Measurements from ENCODE around the gene MOSPD3.
"Not testable (repeated sequence)": the region's sequence is repeated elsewhere in the genome, so short reads cannot be mapped to it uniquely, and the experiment has no call there.

Gene MOSPD3, protein sequence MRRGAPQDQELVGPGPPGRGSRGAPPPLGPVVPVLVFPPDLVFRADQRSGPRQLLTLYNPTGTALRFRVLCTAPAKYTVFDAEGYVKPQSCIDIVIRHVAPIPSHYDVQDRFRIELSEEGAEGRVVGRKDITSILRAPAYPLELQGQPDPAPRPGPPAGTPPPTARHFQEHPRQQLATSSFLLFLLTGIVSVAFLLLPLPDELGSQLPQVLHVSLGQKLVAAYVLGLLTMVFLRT

DNA sequence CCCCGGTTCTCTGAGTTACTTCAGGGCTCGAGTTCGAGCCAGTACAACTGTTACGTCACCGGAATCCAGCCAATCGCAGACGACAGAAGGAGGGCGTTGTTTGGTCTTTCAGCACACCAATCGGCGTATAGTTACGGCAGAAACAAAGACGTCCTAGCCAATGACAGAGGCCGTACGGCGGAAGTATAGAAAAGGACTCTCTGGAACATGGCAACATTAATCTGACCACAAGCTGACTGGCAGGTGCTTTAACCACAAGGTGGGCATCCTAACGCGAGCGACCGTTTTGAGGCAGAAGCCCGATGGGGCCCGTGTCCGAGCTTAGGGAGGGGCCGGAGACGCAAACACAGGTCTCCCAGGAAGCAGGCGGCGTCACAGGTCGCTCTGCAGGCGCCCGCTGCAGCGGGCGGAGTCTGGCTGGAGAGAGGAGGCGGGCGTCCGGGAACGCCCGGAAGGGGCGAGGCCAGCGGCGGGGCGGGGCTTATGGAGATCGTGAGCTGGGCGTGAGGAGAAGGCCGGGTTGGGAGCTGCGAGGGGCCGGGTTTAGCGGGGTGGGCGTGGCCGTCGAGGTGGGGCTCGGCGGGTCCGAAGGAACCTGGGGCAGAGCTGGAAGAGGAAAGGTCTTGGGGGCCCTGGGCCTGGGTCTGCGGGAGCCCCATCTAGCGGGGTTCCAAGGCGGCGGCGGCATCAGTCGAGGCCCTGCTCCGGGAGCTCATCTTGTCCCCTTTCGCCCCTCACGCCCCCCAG, at the start of gene MOSPD3:
Gene MOSPD3 (plus strand): TSS at position 558 of the 747 bp plus-strand sequence. CDS start 252 bp downstream, outside the sequence.
- Mint-ChIP-seq H3K4me3 (peak within 1 kb of the TSS; percentile 99 to 100), H3K4me1 (peaks cover 22% of the 10 kb centered on the region), H3K9me3 (no peaks in the 10 kb centered on the region), H3K27me3 (no peaks in the 10 kb centered on the region), H3K27ac (peak within 1 kb of the TSS; percentile 97 to 99)
- ATAC-seq, result peak; percentile 95
- DNase-seq, result peak; percentile 98 to 99

DNA sequence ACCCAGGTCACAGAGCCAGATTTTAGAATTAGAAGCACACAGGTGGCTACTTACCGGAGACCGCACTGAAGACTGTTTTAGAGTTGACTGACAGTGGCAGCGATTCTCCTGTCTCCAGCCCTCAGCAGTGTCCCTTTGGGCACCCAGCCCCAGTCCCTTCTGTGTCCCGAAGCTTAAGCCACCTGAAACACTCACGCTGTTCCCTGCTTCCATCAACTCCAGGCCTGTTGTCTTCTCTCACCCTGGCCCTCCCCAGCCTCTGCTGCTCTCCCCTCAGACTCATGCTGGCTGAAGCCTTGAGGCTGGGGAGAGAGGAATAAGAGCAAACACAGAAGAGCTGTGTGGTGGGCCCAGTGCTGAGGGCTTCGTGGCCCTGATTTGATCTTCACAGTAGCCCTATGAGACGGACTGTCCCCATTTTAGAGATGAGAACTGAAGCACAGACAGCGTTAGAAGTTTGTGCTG, 49.2 kb upstream of the MOSPD3 start:
- H3K9me3 Mint-ChIP-seq, result no peaks in the 10 kb centered on the region
- no peak overlapping the region for H3K27ac Mint-ChIP-seq
- no peak for DNase-seq
- H3K4me3 Mint-ChIP-seq, result no peak overlapping the region
- ATAC-seq, result no peak
- H3K4me1 Mint-ChIP-seq, result peaks cover 40% of the 10 kb centered on the region
- H3K27me3 Mint-ChIP-seq, result no peaks in the 10 kb centered on the region

DNA sequence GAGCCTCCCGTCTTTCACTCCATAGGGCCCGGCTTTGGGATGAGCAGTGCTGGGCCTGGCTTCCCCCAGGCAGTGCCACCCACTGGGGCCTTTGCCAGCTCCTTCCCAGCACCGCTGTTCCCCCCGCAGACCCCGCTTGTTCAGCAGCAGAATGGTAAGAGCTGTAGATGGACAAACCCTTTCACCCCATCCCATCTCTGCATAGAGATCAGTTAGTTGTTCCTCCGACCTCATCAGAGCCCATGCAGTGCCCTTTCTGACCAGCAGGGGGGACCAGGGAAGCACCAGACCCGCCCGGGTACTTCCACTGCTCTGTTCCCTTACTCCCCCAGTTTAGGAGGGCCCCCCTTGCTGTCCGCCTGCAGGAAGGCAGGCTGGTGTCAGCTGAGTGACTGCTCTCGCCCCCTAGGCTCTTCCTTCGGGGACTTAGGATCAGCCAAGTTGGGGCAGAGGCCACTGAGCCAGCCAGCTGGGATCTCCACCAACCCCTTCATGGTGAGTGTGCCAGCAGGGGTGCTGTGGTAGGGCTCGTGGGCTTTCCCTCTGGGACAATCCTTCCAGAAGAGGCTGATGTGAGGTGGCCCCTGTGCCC, 48.4 kb upstream of the MOSPD3 start:
- no peak overlapping the region for H3K4me3 Mint-ChIP-seq
- peak; percentile 74 for ATAC-seq
- peak; percentile 78 to 79 for DNase-seq
- no peaks in the 10 kb centered on the region for H3K27me3 Mint-ChIP-seq
- no peak overlapping the region for H3K27ac Mint-ChIP-seq
- H3K9me3 Mint-ChIP-seq, result no peaks in the 10 kb centered on the region
- peaks cover 44% of the 10 kb centered on the region for H3K4me1 Mint-ChIP-seq

DNA sequence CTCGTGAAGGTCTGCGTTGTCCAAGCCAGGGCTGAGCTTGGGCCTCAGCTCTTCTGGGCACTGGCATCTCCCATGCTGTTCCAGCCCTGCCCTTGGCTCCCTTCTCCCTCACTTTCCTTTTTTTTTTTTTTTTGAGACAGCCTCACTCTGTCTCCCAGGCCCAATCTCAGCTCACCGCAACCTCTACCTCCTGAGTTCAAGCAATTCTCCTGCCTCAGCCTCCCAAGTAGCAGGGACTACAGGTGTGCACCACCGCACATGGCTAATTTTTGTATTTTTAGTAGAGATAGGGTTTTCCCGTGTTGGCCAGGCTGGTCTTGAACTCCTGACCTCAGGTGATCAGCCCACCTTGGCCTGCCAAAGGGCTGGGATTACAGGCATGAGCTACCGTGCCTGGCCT, 47.9 kb upstream of the MOSPD3 start:
- not testable (repeated sequence) for H3K27ac Mint-ChIP-seq

DNA sequence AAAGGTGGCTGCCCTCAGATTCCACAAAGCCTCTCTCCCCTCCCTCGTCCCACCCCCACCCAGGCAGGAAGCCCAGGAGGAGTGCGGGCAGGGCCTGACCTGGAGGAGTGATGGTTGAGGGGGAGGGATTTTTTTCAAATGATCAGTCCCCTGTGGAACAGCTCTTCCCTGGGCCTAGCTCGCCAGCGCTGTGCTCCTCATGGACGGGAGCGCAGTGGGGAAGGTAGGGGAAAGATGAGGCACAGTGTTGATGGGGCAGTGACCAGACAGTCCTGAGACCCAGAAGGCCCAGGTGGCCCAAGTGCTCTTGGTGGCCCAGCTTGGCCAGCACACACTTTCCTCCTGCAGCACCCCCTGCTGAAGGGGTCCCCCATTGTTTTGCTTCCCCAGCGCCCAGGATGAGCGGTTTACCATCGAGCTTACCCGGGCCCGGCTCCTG, 47.2 kb upstream of the MOSPD3 start:
- Mint-ChIP-seq H3K4me3 (no peak overlapping the region), H3K27me3 (no peaks in the 10 kb centered on the region), H3K27ac (no peak overlapping the region), H3K4me1 (peaks cover 44% of the 10 kb centered on the region), H3K9me3 (no peaks in the 10 kb centered on the region)
- DNase-seq (no peak), ATAC-seq (no peak)

More for the DNA sequence above, 47.9 kb upstream of the MOSPD3 start:
- peaks cover 44% of the 10 kb centered on the region for H3K4me1 Mint-ChIP-seq
- H3K9me3 Mint-ChIP-seq, DNase-seq, H3K4me3 Mint-ChIP-seq, ATAC-seq, H3K27me3 Mint-ChIP-seq: not testable (repeated sequence)

DNA sequence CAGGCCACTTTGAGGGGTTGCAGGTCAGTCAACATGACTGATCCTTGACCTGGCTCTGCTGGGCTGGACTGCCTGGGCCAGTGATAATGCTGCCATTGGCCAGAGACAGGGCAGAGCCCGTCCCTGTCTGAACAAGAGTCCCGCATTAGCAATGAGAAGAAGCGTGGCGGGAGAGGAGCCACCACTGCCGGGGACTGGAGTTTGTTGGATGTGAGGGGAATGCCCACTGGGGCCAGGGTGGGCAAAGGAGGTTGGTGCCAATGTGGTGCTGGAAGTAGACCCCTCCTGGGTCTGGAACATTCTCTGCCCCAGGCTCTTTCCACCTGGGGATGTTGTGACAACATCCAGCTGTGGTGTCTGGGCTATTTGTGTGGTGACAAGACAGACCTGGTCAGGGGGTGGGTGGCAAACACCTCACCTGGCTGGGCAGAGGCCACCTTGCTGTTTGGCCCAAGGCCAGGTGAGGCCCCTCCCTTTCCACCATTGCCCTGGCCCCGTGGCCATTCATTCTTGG, 46.3 kb upstream of the MOSPD3 start:
- H3K4me1 Mint-ChIP-seq, result peaks cover 54% of the 10 kb centered on the region
- H3K9me3 Mint-ChIP-seq, result no peaks in the 10 kb centered on the region
- DNase-seq, result no peak
- no peak overlapping the region for H3K4me3 Mint-ChIP-seq
- no peaks in the 10 kb centered on the region for H3K27me3 Mint-ChIP-seq
- peak overlapping the region in 1 of 2 donors; percentile 61 for H3K27ac Mint-ChIP-seq
- no peak for ATAC-seq

DNA sequence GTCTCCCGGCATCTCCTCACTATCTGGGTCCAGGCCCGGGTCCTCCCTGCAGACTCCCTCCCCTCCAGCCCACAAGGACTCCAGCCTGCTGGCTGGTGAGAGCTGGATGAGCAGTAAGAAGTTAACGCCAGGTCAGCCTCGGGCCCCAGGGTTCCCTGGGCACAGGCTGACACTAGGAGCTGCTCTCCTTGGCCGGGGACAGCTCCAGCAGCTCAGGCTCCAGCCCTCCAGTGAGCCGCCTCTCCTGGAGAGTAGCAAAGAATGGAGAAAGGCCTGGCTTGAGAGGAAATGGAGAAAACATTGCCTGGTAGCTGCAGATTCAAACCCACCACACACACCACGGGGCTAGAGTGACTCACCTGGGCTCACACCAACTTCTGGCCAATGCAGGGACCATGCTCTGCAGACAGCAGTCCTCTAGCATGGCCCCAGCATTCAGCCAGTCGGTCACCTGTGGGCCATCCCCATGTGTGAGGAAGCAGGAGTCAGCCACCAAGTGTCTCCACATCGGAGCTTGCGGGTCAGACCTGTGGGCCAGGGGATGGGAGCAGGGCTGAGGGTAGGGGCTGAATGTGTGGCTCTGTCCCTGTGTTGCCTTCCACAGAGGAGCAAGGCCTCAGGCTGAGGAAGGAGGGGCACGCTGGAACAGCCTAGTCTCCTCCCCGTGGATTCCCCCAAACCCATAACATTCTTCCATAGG, 45.2 kb upstream of the MOSPD3 start:
- no peaks in the 10 kb centered on the region for H3K27me3 Mint-ChIP-seq
- peaks cover 65% of the 10 kb centered on the region for H3K4me1 Mint-ChIP-seq
- H3K4me3 Mint-ChIP-seq, result no peak overlapping the region
- DNase-seq, result no peak
- no peak for ATAC-seq
- H3K9me3 Mint-ChIP-seq, result no peaks in the 10 kb centered on the region
- H3K27ac Mint-ChIP-seq, result peak overlapping the region in 1 of 2 donors; percentile 73

DNA sequence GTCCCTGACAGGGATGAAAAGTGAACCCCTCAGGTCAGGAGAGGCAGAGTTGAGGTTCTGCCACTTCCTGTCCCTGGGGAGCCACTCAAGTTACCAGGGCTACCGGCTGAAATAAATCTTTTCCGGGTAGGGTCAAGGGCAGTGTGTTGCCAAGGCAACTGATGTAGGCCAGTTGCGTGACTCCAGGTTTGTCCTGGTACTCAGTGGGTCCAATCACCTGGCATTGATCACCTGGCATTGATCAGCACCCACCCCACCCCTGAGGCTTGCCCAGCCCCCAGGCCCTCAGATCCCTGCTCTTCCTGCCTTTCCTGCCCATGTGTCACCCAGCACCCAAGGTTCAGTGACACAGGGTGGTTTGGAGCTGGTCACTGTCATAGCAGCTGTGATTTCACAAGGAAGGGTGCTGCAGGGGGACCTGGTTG, 44.6 kb upstream of the MOSPD3 start:
- ATAC-seq (no peak), DNase-seq (no peak)
- Mint-ChIP-seq H3K27ac (peak overlapping the region; percentile 61 to 91), H3K4me3 (no peak overlapping the region), H3K27me3 (no peaks in the 10 kb centered on the region), H3K4me1 (peaks cover 70% of the 10 kb centered on the region), H3K9me3 (no peaks in the 10 kb centered on the region)

DNA sequence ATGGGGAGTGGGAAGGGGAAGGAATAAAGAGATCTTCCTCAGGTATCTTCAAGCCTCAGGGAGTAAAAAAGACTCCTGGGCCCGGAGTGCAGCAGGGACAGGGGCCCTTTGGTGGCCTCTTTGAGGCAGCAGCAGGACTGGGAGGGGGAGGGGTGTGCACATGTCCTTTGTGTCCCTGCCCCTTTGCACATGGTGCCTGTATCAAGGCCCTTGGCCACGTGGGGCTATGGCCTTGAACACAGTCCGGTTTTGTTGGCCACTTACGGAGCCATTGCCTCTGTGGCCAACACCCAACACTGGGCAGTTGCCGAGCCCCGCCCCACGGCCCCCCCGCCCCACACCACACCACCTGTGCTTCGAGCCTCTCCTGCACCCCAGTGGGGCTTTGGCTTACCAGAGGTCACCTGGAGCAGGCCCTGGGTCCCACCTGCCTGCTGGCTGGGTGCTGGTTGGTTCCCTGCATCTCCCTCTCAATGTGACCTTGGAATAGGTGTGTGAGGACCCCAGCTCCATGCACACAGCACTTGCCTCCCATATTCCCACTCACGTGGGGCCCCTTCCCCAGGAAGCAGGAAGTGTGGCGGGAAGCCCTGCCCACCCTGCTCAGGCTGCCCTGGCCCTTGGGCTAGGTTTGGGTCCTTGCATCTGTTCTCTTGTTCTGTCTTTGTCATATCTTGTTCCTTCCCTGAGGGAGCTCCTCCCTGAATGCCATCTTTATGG, 44.0 kb upstream of the MOSPD3 start:
- Mint-ChIP-seq H3K27me3 (no peaks in the 10 kb centered on the region), H3K4me3 (no peak overlapping the region), H3K4me1 (peaks cover 75% of the 10 kb centered on the region), H3K27ac (peak overlapping the region; percentile 61 to 91), H3K9me3 (no peaks in the 10 kb centered on the region)
- ATAC-seq (no peak), DNase-seq (no peak)

DNA sequence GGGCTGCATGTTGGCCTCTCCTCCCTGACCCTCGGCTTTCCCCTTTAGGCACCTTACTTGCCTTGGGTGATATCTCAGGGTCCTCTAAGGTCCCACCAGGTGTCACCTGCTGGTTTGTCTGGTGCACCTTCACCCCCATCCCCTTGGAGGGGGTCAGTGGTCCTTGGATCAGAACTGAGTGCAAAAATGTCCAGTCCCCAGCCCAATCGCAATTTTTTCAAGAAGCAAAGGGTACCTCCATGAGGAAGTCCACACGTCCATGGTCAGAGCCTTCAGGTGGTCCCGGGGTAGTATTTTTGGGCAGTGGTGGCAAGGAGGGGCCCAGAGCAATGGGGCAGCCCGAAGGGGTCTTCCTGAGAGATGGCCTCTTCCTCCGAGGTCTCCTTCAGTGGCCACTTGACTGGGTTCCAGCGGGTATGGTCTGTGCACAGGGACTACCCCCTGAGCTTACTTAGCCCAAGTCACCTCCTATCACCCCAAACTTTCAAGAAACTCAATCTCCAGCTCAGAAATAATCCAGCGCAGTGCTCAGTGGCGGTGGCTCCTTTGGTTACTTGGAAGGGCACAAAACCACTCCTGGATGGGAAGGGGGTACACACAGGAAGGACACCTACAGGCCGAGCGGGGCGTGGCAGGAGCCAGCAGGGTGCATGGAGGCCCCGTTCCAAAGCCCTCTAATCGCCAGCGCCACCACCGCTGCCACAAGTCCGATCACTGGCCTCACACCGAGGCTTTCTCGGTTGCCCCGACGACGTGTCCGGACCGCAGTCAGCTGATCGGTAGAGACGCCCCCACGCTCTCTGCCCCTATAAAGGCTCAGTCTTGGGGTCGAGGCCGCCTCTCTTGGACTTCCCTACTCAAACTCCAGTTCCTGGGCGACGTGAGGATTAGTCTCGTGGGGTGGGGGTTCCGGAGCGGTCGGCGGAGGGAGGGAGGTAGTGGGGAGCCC, 43.2 kb upstream of the MOSPD3 start:
- Mint-ChIP-seq H3K9me3 (no peaks in the 10 kb centered on the region), H3K4me3 (peak overlapping the region; percentile 55 to 75), H3K27me3 (no peaks in the 10 kb centered on the region), H3K4me1 (peaks cover 67% of the 10 kb centered on the region), H3K27ac (peak overlapping the region in 1 of 2 donors; percentile 76)
- ATAC-seq (peak; percentile 44), DNase-seq (peak; percentile 58 to 63)

DNA sequence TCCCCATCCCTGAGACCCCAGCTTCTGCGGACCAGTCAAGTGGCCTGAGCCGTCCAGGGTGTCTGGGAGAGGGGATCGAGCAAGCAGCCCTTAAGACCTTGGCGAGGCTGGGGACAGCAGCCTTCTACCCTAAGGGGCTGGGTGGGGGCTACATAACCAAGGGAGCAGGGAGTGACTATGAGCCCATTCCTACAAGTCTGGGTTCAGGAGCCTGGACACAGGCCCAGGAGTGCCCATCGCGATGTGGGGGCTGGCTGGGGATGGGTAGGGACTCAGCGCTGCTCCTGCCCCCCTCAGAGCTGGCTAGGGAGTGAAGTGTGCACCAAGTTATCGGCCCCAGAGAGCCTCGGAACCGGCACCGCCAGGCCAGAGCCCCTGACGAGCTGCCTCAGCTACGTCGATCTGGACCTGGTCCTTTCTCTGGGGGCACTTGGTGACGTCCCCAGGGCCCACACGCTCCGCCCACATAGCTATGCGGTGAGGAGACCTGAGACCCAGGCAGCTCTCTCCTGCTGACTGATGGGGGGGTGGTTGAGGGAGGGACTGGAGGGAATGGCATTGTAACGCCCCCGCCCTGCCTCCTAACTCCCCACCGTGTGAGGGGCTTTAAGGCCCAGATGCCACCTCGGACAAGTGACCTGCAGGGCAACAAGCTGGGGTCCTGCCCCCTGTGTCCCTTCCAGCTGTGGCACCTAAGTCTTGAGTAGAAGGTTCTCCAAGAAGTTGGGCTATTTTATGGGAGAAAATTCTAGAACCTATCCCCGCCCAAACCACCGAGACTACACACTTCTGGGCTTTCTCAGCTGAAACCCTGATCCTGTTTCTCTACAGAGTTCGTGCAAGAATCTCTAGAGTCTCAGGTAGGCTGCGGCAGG, 41.1 kb upstream of the MOSPD3 start:
- ATAC-seq (no peak), DNase-seq (peak in 1 of 2 donors; percentile 30)
- H3K27me3 Mint-ChIP-seq, result no peaks in the 10 kb centered on the region
- H3K27ac Mint-ChIP-seq, result peak overlapping the region in 1 of 2 donors; percentile 96
- H3K9me3 Mint-ChIP-seq, result no peaks in the 10 kb centered on the region
- H3K4me3 Mint-ChIP-seq, result peak overlapping the region in 1 of 2 donors; percentile 75
- H3K4me1 Mint-ChIP-seq, result peaks cover 79% of the 10 kb centered on the region

DNA sequence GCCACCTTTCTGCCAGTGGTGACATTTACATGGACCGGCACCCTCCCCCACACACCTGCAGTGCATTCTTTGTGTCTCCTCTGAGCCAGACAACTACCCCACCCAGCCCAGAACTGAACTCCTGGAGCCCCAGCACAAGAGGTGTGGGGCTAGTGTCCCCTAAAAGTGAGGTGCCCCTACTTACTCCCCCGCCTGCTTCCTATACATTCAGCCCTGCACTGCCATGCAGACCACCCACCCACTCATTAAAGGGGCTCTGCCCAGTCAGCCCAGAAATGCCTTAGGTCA, 40.6 kb upstream of the MOSPD3 start:
- peaks cover 79% of the 10 kb centered on the region for H3K4me1 Mint-ChIP-seq
- ATAC-seq (no peak), DNase-seq (no peak)
- peak overlapping the region in 1 of 2 donors; percentile 14 for H3K4me3 Mint-ChIP-seq
- H3K27me3 Mint-ChIP-seq, result no peaks in the 10 kb centered on the region
- peak overlapping the region in 1 of 2 donors; percentile 96 for H3K27ac Mint-ChIP-seq
- no peaks in the 10 kb centered on the region for H3K9me3 Mint-ChIP-seq

DNA sequence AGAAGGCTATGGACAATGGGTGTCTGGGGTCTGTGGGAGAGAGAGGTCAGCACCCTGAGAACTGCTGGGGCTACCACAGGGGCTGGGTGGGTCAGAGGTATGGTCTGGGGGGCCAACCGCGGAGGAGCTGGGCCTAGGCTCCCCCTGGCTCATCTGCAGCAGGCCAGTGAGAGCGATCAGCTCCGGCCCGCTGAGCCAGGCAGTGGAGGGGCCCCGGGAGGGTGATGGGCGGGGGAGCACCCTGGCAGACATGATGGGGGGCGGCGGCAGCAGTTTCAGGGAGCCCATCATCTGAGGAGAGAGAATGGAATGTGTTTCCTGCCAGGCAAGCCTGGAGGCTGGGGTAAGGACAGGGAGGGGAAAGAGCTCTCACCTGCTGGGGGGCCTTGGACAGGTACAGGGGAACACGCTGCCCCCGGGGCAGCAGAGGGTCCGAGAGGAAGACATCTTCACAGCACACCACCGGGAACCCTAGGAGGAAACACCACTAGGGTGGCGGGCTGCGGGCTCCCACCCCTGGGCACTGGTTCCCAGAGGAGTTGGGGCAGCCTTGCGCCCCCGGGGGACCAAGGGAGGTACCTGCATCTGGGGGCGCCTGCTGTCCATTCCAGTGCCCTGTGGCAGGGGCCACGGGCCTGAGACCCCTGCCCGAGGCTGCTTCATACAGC, 39.9 kb upstream of the MOSPD3 start:
- H3K4me1 Mint-ChIP-seq, result peaks cover 72% of the 10 kb centered on the region
- ATAC-seq, result no peak
- no peak for DNase-seq
- H3K9me3 Mint-ChIP-seq, result no peaks in the 10 kb centered on the region
- H3K27ac Mint-ChIP-seq, result peak overlapping the region in 1 of 2 donors; percentile 96
- H3K4me3 Mint-ChIP-seq, result no peak overlapping the region
- no peaks in the 10 kb centered on the region for H3K27me3 Mint-ChIP-seq
